ENCODE measurements around the gene PPP2R5A. TPM values are rescaled to one million over a fixed set of nuclear protein-coding genes. Genes with fewer than 3 reads are reported as not detected.

PPP2R5A gene
- total and polyA plus RNA-seq, 2 of the 8 experiments (the other 6 are each of a cell fraction or from before 2014, with no cell fraction given) = 14.6 to 36.3 TPM

GRCh38 chr1:212326541-212326940 is 41.3 kb downstream of the PPP2R5A start:
- Histone ChIP-seq H3K4me1 (replicated peaks in 1 of 4; ENCODE audit: control insufficient read depth in 3 of 4, insufficient read depth in 4 of 4, low read length in 3 of 4) (no peaks in the 10 kb centered on the region), H3K18ac (ENCODE audit: extremely low read depth, low read length) (no peak overlapping the region), H2BK15ac (ENCODE audit: low read length) (no peak overlapping the region), H4K20me1 (replicated peaks in 1 of 2; ENCODE audit: control insufficient read depth in 1 of 2, insufficient read depth in 2 of 2, low read length in 2 of 2) (no peaks in the 10 kb centered on the region), H2AK5ac (ENCODE audit: low read depth, low read length) (no peak overlapping the region), H4K5ac (ENCODE audit: insufficient read length, low read depth, low read length) (no peak overlapping the region), H2BK12ac (ENCODE audit: low read depth, low read length) (no peak overlapping the region), H4K91ac (replicated peaks; ENCODE audit: insufficient read length, low read length) (no peak overlapping the region), H3K79me2 (ENCODE audit: control insufficient read depth in 1 of 2, insufficient read depth in 2 of 2, low read length in 2 of 2) (peaks cover 0 to 15% of the 10 kb centered on the region in 2 experiments; a peak in 2 of 4 replicates), H2AFZ (ENCODE audit: low read length) (no peak overlapping the region), H3K23me2 (ENCODE audit: low read depth, low read length) (no peaks in the 10 kb centered on the region; the same call in 1 of the 2 replicates), H3K4me3 (ENCODE audit: extremely low read depth in 1 of 4, insufficient read depth in 2 of 4, low read depth in 3 of 4, low read length in 4 of 4) (no peak overlapping the region), H3K4ac (replicated peaks; ENCODE audit: insufficient read length, low read depth, low read length) (no peak overlapping the region), H3K36me3 (ENCODE audit: control insufficient read depth in 2 of 4, insufficient read depth in 4 of 4, low read length in 3 of 4) (no peaks in the 10 kb centered on the region; a peak in 3 of 8 replicates), H3K9ac (replicated peaks in 1 of 4; ENCODE audit: extremely low read depth in 1 of 4, low read depth in 3 of 4, low read length in 3 of 4) (no peak overlapping the region), H3K27me3 (replicated peaks in 1 of 4; ENCODE audit: control insufficient read depth in 3 of 4, extremely low read depth in 1 of 4, insufficient read depth in 3 of 4, low read length in 3 of 4) (no peaks in the 10 kb centered on the region), H3K4me2 (ENCODE audit: insufficient read depth in 1 of 2, low read depth in 2 of 2, low read length in 2 of 2) (no peak overlapping the region), H2BK120ac (replicated peaks; ENCODE audit: low read depth, low read length) (no peak overlapping the region), H2BK5ac (ENCODE audit: low read depth, low read length) (no peak overlapping the region), H3K27ac (ENCODE audit: low read depth, low read length) (no peak overlapping the region), H2BK20ac (ENCODE audit: low read length) (no peak overlapping the region), H3K9me3 (ENCODE audit: insufficient read depth in 2 of 2, low read depth in 1 of 2, low read length in 1 of 2) (no peaks in the 10 kb centered on the region), H3K23ac (ENCODE audit: insufficient read length) (no peak overlapping the region), H3K56ac (replicated peaks; ENCODE audit: insufficient read length, low read depth, low read length) (no peak overlapping the region), H4K8ac (ENCODE audit: extremely low read depth, insufficient read depth, low read length) (no peak overlapping the region), H3K79me1 (ENCODE audit: low read depth, low read length) (no peaks in the 10 kb centered on the region), H3K14ac (ENCODE audit: insufficient read length) (no peak overlapping the region)
- no peak for TF ChIP-seq RXRA (IDR thresholded peaks at IDR 0.05; ENCODE audit: insufficient read depth, low read depth, low read length)
- TF ChIP-seq POLR2AphosphoS5 (IDR thresholded peaks at IDR 0.05; ENCODE audit: low read depth, low read length) = no peak
- no peak for TF ChIP-seq BCL11A (IDR thresholded peaks at IDR 0.05; ENCODE audit: low read depth in 2 of 2, low read length in 2 of 2)
- no peak for TF ChIP-seq NRF1 (IDR thresholded peaks at IDR 0.05; ENCODE audit: low read depth, low read length)
- no peak for TF ChIP-seq CEBPB (IDR thresholded peaks at IDR 0.05; ENCODE audit: low read depth, low read length)
- ChIA-PET CTCF (ENCODE audit: partially characterized antibody) (interaction anchor here (0.6 to 1.0 kb wide), 2 partner anchors 15 to 42 kb away, joined by 4 read pairs; no protein-coding TSS in a partner anchor), POLR2A (ENCODE audit: partially characterized antibody) (interaction anchor here (0.9 kb wide), 1 partner anchor 9 kb away, joined by 3 read pairs; no protein-coding TSS in a partner anchor)
- WGBS, 2 experiments (ENCODE audit: extremely low coverage in 1 of 2, insufficient coverage in 1 of 2, insufficient read length in 1 of 2, insufficient replicate concordance in 2 of 2, low coverage in 1 of 2, low lambda C conversion rate in 2 of 2, missing lambda C conversion rate in 1 of 2) = 84% methylated on average over 3 of the region's 3 CpGs; no CpG with 5 or more reads in 1 of the 2 experiments
- FAIRE-seq = no peak
- no peak for DNase-seq (ENCODE audit: low read depth in 1 of 2, low spot score in 2 of 2)
